ENCODE results near the gene PCDHGC4.

PCDHGC4 gene

GRCh38 chr5:141512390-141512910, 27.6 kb downstream of the PCDHGC4 start:
- peak; percentile 69 to 84 for DNase-seq (ENCODE audit: low read depth in 1 of 2, low spot score in 1 of 2)

- no peak for DNase-seq (ENCODE audit: low read depth in 1 of 2, low spot score in 1 of 2)
Observed at GRCh38 chr5:141512911-141513626, 28.2 kb downstream of the PCDHGC4 start.

- DNase-seq (ENCODE audit: low read depth in 1 of 2, low spot score in 1 of 2) = peak in 1 of 2 donors; percentile 34
Observed at GRCh38 chr5:141513627-141514329, 28.9 kb downstream of the PCDHGC4 start.

- DNase-seq (ENCODE audit: low read depth in 1 of 2, low spot score in 1 of 2) = no peak
Observed at GRCh38 chr5:141514330-141515133, 29.7 kb downstream of the PCDHGC4 start.

GRCh38 chr5:141515141-141515540, 30.3 kb downstream of the PCDHGC4 start:
- DNase-seq (ENCODE audit: low read depth in 1 of 2, low spot score in 1 of 2) = no peak

- no peak for DNase-seq (ENCODE audit: low read depth in 1 of 2, low spot score in 1 of 2)
Observed at GRCh38 chr5:141515946-141516671, 31.3 kb downstream of the PCDHGC4 start.

- no peak for DNase-seq (ENCODE audit: low read depth in 1 of 2, low spot score in 1 of 2)
Observed at GRCh38 chr5:141516672-141517025, 31.8 kb downstream of the PCDHGC4 start.

GRCh38 chr5:141517312-141517711, 32.5 kb downstream of the PCDHGC4 start:
- no peak for DNase-seq (ENCODE audit: low read depth in 1 of 2, low spot score in 1 of 2)

- no peak for DNase-seq (ENCODE audit: low read depth in 1 of 2, low spot score in 1 of 2)
Observed at GRCh38 chr5:141517880-141518617, 33.2 kb downstream of the PCDHGC4 start.

GRCh38 chr5:141518618-141519015, 33.8 kb downstream of the PCDHGC4 start:
- DNase-seq (ENCODE audit: low read depth in 1 of 2, low spot score in 1 of 2) = no peak

GRCh38 chr5:141519605-141520565, 35.1 kb downstream of the PCDHGC4 start:
- DNase-seq (ENCODE audit: low read depth in 1 of 2, low spot score in 1 of 2) = no peak

- no peak for DNase-seq (ENCODE audit: low read depth in 1 of 2, low spot score in 1 of 2)
Observed at GRCh38 chr5:141521244-141521781, 36.5 kb downstream of the PCDHGC4 start.

- DNase-seq (ENCODE audit: low read depth in 1 of 2, low spot score in 1 of 2) = no peak
Observed at GRCh38 chr5:141522301-141522700, 37.5 kb downstream of the PCDHGC4 start.

- no peak for DNase-seq (ENCODE audit: low read depth in 1 of 2, low spot score in 1 of 2)
Observed at GRCh38 chr5:141523991-141524390, 39.2 kb downstream of the PCDHGC4 start.

- no peak for DNase-seq (ENCODE audit: low read depth in 1 of 2, low spot score in 1 of 2)
Observed at GRCh38 chr5:141524604-141525597, 40.1 kb downstream of the PCDHGC4 start.

- DNase-seq (ENCODE audit: low read depth in 1 of 2, low spot score in 1 of 2) = no peak
Observed at GRCh38 chr5:141525653-141526052, 40.8 kb downstream of the PCDHGC4 start.

GRCh38 chr5:141527426-141527825, 42.6 kb downstream of the PCDHGC4 start:
- no peak for DNase-seq (ENCODE audit: low read depth in 1 of 2, low spot score in 1 of 2)

All from activated T-helper 1 cell treated with anti-CD3 and anti-CD28 coated beads, Interleukin-2, amount 50 U/mL, for 16 hours (primary cell).